HEK293 (cell line): Measurements from ENCODE around the gene GABRA5.

Experiments used
- CTCF ChIA-PET: fragments of 350-600 bp; formaldehyde crosslinking; extraction: SDS; loops from one replicate; lab custom pipeline; 2021; ENCODE audit warnings: antibody characterized with exemption; lab: Yijun Ruan, JAX
- POLR2A ChIA-PET: fragments of 300-600 bp; formaldehyde crosslinking; extraction: SDS; loops from one replicate; lab custom pipeline; 2020; ENCODE audit warnings: antibody characterized with exemption, inconsistent platforms; lab: Yijun Ruan, JAX
- H3K27ac ChIP-seq: fragments of 200-500 bp; sonication (Bioruptor generic); 2 replicates; pipeline ENCODE4 v1.5.1; 2014; ENCODE audit warnings: low read depth, low read length, control low read depth, inconsistent platforms; ENCODE audit errors: extremely low read depth
- H3K36me3 ChIP-seq, 2 experiments: fragments of 200-500 bp in 1 of 2; sonication (Bioruptor generic) in 1 of 2; 1 replicate in 1 of 2; 2 replicates in 1 of 2; pipeline ENCODE4 v1.5.1; 2014 to 2017; ENCODE audit warnings: inconsistent platforms in 2 of 2, low read length in 2 of 2; ENCODE audit not compliant: control insufficient read depth in 2 of 2, insufficient read depth in 1 of 2
- H3K4me1 ChIP-seq: fragments of 200-500 bp; sonication (Bioruptor generic); 2 replicates; pipeline ENCODE4 v1.5.1; 2014; ENCODE audit warnings: mild to moderate bottlenecking, low read length, inconsistent platforms; ENCODE audit not compliant: control insufficient read depth, insufficient read depth
- H3K4me3 ChIP-seq: 2 replicates; pipeline ENCODE4 v1.5.1; 2011; ENCODE audit warnings: low read depth, mild to moderate bottlenecking, control low read depth, low read length, moderate library complexity
- H3K9me3 ChIP-seq: fragments of 200-500 bp; sonication (Bioruptor generic); 2 replicates; pipeline ENCODE4 v1.5.1; 2014; ENCODE audit warnings: low read depth, low read length, inconsistent platforms; ENCODE audit not compliant: control insufficient read depth, insufficient read depth
- FEZF1 ChIP-seq: fragments of 450-650 bp; formaldehyde crosslinking; IDR thresholded peaks from 2 replicates; pipeline ENCODE4 v1.5.1; 2016; ENCODE audit warnings: missing biosample characterization, missing genetic modification characterization
- HOXC10 ChIP-seq: sonication (generic); formaldehyde crosslinking; IDR thresholded peaks from 2 replicates; pipeline ENCODE4 v1.8.1; 2023; ENCODE audit warnings: mild to moderate bottlenecking, missing genetic modification reagents
- PBX3 ChIP-seq: sonication (generic); formaldehyde crosslinking; IDR thresholded peaks from 2 replicates; pipeline ENCODE4 v1.8.1; 2022; ENCODE audit warnings: mild to moderate bottlenecking, moderate library complexity, missing genetic modification reagents
- PRDM6 ChIP-seq: fragments of 450-650 bp; formaldehyde crosslinking; IDR thresholded peaks from 2 replicates; pipeline ENCODE4 v1.5.1; 2017; ENCODE audit warnings: missing biosample characterization, missing genetic modification characterization
- ZBTB44 ChIP-seq: fragments of 450-650 bp; IDR thresholded peaks from 2 replicates; pipeline ENCODE4 v1.5.1; 2018; ENCODE audit warnings: missing biosample characterization, mild to moderate bottlenecking, missing genetic modification characterization
- ZBTB8A ChIP-seq: fragments of 450-650 bp; formaldehyde crosslinking; IDR thresholded peaks from 2 replicates; pipeline ENCODE4 v1.5.1; 2016; ENCODE audit warnings: missing biosample characterization, missing genetic modification characterization
- ZNF114 ChIP-seq: fragments of 450-650 bp; formaldehyde crosslinking; IDR thresholded peaks from 2 replicates; pipeline ENCODE4 v1.5.0; 2017; ENCODE audit warnings: missing biosample characterization, missing genetic modification characterization
- ZNF133 ChIP-seq: fragments of 450-650 bp; formaldehyde crosslinking; IDR thresholded peaks from 2 replicates; pipeline ENCODE4 v1.5.1; 2016; ENCODE audit warnings: missing biosample characterization, missing genetic modification characterization
- ZNF221 ChIP-seq: fragments of 450-650 bp; formaldehyde crosslinking; IDR thresholded peaks from 2 replicates; pipeline ENCODE4 v1.5.1; 2017; ENCODE audit warnings: missing biosample characterization, missing genetic modification characterization, borderline replicate concordance
- ZNF24 ChIP-seq: fragments of 450-650 bp; formaldehyde crosslinking; IDR thresholded peaks from 2 replicates; pipeline ENCODE4 v1.5.1; 2016; ENCODE audit warnings: missing biosample characterization, missing genetic modification characterization
- ZNF280C ChIP-seq: fragments of 450-650 bp; formaldehyde crosslinking; IDR thresholded peaks from 2 replicates; pipeline ENCODE4 v1.5.1; 2016; ENCODE audit warnings: missing biosample characterization, missing genetic modification characterization
- ZNF324 ChIP-seq: fragments of 450-650 bp; formaldehyde crosslinking; IDR thresholded peaks from 2 replicates; pipeline ENCODE4 v1.5.1; 2016; ENCODE audit warnings: missing biosample characterization, missing genetic modification characterization
- ZNF354C ChIP-seq: fragments of 450-650 bp; formaldehyde crosslinking; IDR thresholded peaks from 2 replicates; pipeline ENCODE4 v1.5.1; 2016; ENCODE audit warnings: missing biosample characterization, missing genetic modification characterization, low read depth, borderline replicate concordance
- ZNF391 ChIP-seq: fragments of 450-650 bp; formaldehyde crosslinking; IDR thresholded peaks from 2 replicates; pipeline ENCODE4 v1.5.1; 2016; ENCODE audit warnings: low read depth, missing biosample characterization, missing genetic modification characterization, borderline replicate concordance
- ZNF394 ChIP-seq: fragments of 450-650 bp; formaldehyde crosslinking; IDR thresholded peaks from 2 replicates; pipeline ENCODE4 v1.5.1; 2016; ENCODE audit warnings: missing biosample characterization, missing genetic modification characterization, mild to moderate bottlenecking, moderate library complexity, borderline replicate concordance
- ZNF426 ChIP-seq: fragments of 450-650 bp; formaldehyde crosslinking; IDR thresholded peaks from 2 replicates; pipeline ENCODE4 v1.5.1; 2017; ENCODE audit warnings: missing biosample characterization, missing genetic modification characterization, mild to moderate bottlenecking, inconsistent platforms, moderate library complexity
- ZNF473 ChIP-seq: fragments of 450-650 bp; formaldehyde crosslinking; IDR thresholded peaks from 2 replicates; pipeline ENCODE4 v1.5.1; 2017; ENCODE audit warnings: missing biosample characterization, missing genetic modification characterization
- ZNF513 ChIP-seq: fragments of 450-650 bp; IDR thresholded peaks from 2 replicates; pipeline ENCODE4 v1.5.1; 2018; ENCODE audit warnings: missing biosample characterization, missing genetic modification characterization
- ZNF544 ChIP-seq: fragments of 450-650 bp; formaldehyde crosslinking; IDR thresholded peaks from 2 replicates; pipeline ENCODE4 v1.5.0; 2017; ENCODE audit warnings: missing biosample characterization, missing genetic modification characterization
- ZNF555 ChIP-seq: fragments of 450-650 bp; formaldehyde crosslinking; conservative IDR thresholded peaks from 2 replicates; pipeline ENCODE4 v1.5.1; 2017; ENCODE audit warnings: missing biosample characterization, mild to moderate bottlenecking, missing genetic modification characterization, inconsistent platforms
- ZNF561 ChIP-seq: fragments of 450-650 bp; IDR thresholded peaks from 2 replicates; pipeline ENCODE4 v1.5.1; 2018; ENCODE audit warnings: missing biosample characterization, missing genetic modification characterization, borderline replicate concordance
- ZNF580 ChIP-seq: fragments of 450-650 bp; formaldehyde crosslinking; IDR thresholded peaks from 2 replicates; pipeline ENCODE4 v1.5.1; 2016; ENCODE audit warnings: missing biosample characterization, missing genetic modification characterization
- ZNF626 ChIP-seq: fragments of 450-650 bp; sonication (Bioruptor Pico); formaldehyde crosslinking; IDR thresholded peaks from 2 replicates; pipeline ENCODE4 v1.5.1; 2018; ENCODE audit warnings: missing biosample characterization, missing genetic modification characterization, inconsistent platforms
- ZNF629 ChIP-seq: fragments of 450-650 bp; formaldehyde crosslinking; IDR thresholded peaks from 2 replicates; pipeline ENCODE4 v1.5.1; 2017; ENCODE audit warnings: missing biosample characterization, missing genetic modification characterization

Gene GABRA5

GRCh38 chr15:26883466-26883865, 16.6 kb downstream of the GABRA5 start (continued):
- no peak for TF ChIP-seq ZNF221
- no peak for TF ChIP-seq ZNF324 (tag by site-specific recombination)
- TF ChIP-seq ZNF24 (tag by site-specific recombination): no peak
- TF ChIP-seq ZNF561: no peak
- TF ChIP-seq ZNF133 (tag by site-specific recombination): no peak
- TF ChIP-seq PRDM6 (tag by site-specific recombination): no peak
- TF ChIP-seq PBX3 (CRISPR knock-in tag): no peak
- no peak for TF ChIP-seq HOXC10 (CRISPR knock-in tag)
- no peak for TF ChIP-seq ZNF354C
- TF ChIP-seq ZNF555: no peak

GRCh38 chr15:26886566-26886965, 19.7 kb downstream of the GABRA5 start:
- H3K36me3 ChIP-seq: no peaks in the 10 kb centered on the region
- no peaks in the 10 kb centered on the region for H3K9me3 ChIP-seq
- no peak overlapping the region for H3K4me3 ChIP-seq
- H3K27ac ChIP-seq: no peak overlapping the region
- ChIA-PET CTCF (interaction anchor here (0.6 to 1.1 kb wide), 3 partner anchors 15 to 472 kb away, joined by 3 read pairs; no protein-coding TSS in a partner anchor), POLR2A (no interaction called here)
- TF ChIP-seq ZNF473 (tag by site-specific recombination) (no peak), ZNF114 (tag by site-specific recombination) (no peak), FEZF1 (tag by site-specific recombination) (no peak), ZBTB44 (tag by site-specific recombination) (no peak), ZNF629 (tag by site-specific recombination) (no peak), ZNF280C (no peak), ZNF580 (tag by site-specific recombination) (no peak), ZNF426 (no peak), ZNF394 (tag by site-specific recombination) (no peak), ZNF544 (no peak), ZNF513 (tag by site-specific recombination) (no peak), ZNF626 (tag by site-specific recombination) (no peak), ZBTB8A (no peak), ZNF391 (tag by site-specific recombination) (no peak)
- no peaks in the 10 kb centered on the region for H3K4me1 ChIP-seq
